SH-SY5Y (cell line): ENCODE measurements around the gene NVL.

Source experiments
- GATA2 ChIP-seq: IDR thresholded peaks from 2 replicates; pipeline ENCODE4 v1.6.1; 2011; ENCODE audit warnings: mild to moderate bottlenecking, low read depth, low read length
- GATA3 ChIP-seq: IDR thresholded peaks from 2 replicates; pipeline ENCODE4 v1.6.1; 2011; ENCODE audit warnings: low read depth, mild to moderate bottlenecking, low read length, moderate library complexity

Gene NVL

DNA sequence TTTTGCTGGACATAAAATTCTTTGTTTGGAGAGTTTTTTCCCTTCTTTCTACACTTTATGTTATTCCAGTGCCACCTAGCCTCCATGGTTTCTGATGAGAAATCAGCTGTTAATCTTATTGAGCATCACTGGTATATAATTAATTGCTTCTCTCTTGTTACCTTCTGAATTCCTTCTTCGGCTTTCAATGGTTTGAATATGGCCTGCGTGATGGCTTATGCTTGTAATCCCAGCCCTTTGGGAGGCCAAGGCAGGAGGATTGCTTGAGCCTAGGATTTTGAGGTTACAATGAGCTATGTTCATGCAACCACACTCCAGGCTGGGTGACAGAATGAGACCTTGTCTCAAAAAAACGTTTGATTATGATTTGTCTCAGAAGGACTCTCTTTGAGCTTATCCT is 13.7 kb upstream of the NVL start:
- no peak for TF ChIP-seq GATA2
- no peak for TF ChIP-seq GATA3

GRCh38 chr1:224339442-224340033 is 9.6 kb upstream of the NVL start:
- no peak for TF ChIP-seq GATA3
- no peak for TF ChIP-seq GATA2

DNA sequence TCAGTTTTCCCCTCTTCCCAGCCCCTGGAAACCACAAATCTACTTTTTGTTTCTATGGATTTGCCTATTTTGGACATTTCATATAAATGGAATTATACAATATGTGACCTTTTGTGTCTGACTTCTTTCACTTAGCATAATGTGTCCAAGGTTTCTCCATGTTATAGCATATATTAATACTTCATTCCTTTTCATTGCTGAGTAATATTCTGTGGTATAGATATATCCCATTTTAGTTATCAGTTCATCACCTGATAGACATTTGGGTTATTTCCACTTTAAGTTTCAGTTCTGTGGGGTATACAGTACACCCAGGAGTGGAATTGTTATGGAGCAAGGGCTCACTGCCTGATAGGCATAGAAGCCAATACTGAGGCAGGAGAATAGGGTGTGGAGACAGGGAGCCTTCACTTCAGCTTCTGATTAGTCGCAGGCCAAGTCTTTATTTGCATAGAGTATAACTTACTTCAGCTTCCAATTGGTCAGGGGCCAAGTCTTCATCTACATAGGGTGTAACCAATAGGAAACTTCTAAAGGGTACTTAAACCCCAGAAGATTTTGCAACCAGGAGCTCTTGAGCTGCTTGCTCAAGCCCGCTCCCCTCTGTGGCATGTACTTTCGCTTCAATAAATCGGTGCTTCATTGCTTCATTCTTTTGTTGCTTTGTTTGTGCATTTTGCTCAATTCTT is 8.3 kb upstream of the NVL start:
- no peak for TF ChIP-seq GATA3
- no peak for TF ChIP-seq GATA2

- TF ChIP-seq GATA2: no peak
- TF ChIP-seq GATA3: no peak
Measured at GRCh38 chr1:224333939-224334786, 4.2 kb upstream of the NVL start.

GRCh38 chr1:224333309-224333926 is 3.4 kb upstream of the NVL start:
- TF ChIP-seq GATA3: no peak
- no peak for TF ChIP-seq GATA2

DNA sequence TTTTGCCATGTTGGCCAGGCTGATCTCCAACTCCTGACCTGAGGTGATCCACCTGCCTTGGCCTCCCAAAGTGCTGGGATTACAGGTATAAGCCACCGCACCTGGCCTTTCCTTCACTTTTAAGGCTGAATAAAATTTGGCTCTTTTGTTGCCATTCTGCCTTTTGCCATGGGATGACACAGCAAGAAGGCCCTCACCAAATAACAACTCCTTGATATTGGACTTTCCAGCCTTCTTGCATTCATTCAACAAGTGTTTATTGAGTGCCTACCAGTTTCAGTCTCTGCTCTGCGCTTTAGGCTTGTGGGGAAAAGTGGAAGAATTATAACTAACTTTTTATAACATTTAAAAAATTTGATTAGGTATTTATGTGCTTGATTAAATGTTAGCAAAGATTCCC is 1.9 kb upstream of the NVL start:
- TF ChIP-seq GATA3: no peak
- TF ChIP-seq GATA2: no peak

DNA sequence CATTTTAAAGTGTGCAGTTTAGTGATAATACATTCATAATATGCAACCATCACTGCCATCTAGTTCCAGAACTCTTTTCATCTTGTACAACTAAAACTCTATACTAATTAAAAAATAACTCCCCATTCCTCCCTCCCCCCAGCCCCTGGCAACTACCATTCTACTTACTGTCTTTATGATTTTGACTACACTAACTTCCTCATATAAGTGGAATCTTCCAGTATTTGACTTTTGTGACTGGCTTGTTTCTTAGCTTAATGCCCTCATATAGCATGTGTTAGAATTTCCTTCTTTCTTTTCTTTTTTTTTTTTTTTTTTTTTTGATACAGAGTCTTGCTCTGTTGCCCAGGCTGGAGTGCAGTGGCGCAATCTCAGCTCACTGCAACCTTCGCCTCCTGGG is 1.4 kb upstream of the NVL start:
- no peak for TF ChIP-seq GATA2
- TF ChIP-seq GATA3: no peak

GRCh38 chr1:224329484-224329841 is 509 bp downstream of the NVL start:
- TF ChIP-seq GATA3 (no peak), GATA2 (no peak)

DNA sequence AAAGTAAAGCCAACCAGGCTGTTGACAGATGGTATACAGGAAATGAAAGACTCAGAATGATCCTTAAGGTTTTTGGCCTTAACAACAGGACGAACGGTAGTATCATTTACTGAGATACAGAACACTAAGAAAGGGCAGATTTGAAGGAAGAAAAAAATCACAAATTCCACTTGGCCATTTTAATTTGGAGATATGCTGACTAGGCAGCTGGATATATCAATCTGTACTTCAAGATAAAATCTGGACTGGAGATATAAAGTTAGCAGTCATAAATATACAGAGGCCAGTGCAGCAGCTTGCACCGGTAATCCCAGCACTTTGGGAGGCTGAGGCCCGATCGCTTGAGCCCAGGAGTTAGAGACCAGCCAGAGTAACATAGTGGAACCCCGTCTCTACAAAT is 1.3 kb downstream of the NVL start:
- TF ChIP-seq GATA3 (no peak), GATA2 (no peak)

- no peak for TF ChIP-seq GATA3
- TF ChIP-seq GATA2: no peak
Measured at GRCh38 chr1:224325959-224326358, 4.0 kb downstream of the NVL start.

DNA sequence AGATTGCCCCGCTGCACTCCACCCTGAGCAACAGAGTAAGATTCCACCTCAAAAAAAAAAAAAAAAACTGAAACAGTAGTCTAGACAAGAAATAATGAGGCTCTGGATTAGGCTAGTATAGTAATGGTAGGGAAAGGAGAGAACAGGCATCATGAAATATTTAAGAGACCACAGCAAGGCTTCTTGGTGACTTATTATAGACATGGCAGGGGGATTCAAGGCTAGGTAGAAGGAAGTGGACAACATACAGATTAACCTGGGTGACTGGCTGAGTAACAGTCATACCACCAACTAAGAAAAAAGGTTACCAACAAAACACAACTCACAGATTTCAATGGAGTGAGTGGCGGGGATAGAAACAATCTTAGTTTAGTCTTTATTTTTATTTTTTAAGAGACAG is 8.3 kb downstream of the NVL start:
- TF ChIP-seq GATA3: no peak
- TF ChIP-seq GATA2: no peak

GRCh38 chr1:224317383-224318045 is 12.5 kb downstream of the NVL start:
- no peak for TF ChIP-seq GATA3
- no peak for TF ChIP-seq GATA2

- no peak for TF ChIP-seq GATA3
- TF ChIP-seq GATA2: no peak
Measured at GRCh38 chr1:224312025-224312424, 17.9 kb downstream of the NVL start.

DNA sequence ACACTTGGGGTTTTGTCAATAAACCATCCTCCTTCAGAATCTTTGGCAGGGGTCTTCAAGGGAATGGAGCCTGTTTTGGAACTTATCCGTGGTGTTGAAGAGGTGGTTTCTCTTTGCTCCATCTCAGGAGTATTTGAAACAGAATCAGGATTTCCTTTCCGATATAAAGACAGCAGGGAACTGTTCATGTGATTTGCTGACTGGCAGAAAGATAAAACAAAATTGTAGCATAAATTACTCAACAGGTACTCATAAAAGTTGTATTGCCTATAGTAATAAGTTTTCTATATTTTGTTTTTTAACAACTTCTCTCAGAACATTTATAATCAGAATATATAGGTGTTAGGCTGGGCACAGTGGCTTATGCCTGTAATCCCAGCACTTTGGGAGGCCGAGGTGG is 21.9 kb downstream of the NVL start:
- TF ChIP-seq GATA3 (no peak), GATA2 (no peak)

- TF ChIP-seq GATA3: no peak
- TF ChIP-seq GATA2: no peak
Measured at GRCh38 chr1:224304767-224305166, 25.2 kb downstream of the NVL start.
